HepG2 (cell line): ENCODE measurements around the gene FAH.

Experiments
- ARID3A ChIP-seq: IDR thresholded peaks from 2 replicates; pipeline ENCODE4 v1.6.1; 2012; ENCODE audit warnings: low read depth, low read length, improper control_type of control experiment
- CEBPB ChIP-seq: IDR thresholded peaks from 2 replicates; pipeline ENCODE4 v1.6.1; 2011; ENCODE audit warnings: low read depth, low read length, improper control_type of control experiment, borderline replicate concordance
- GATAD1 ChIP-seq: IDR thresholded peaks from 2 replicates; pipeline ENCODE4 v1.6.1; 2016; ENCODE audit warnings: missing genetic modification reagents, missing compliant biosample characterization
- NFIC ChIP-seq: IDR thresholded peaks from 2 replicates; pipeline ENCODE4 v1.6.1; 2012; ENCODE audit warnings: mild to moderate bottlenecking, low read length, inconsistent platforms
- TFE3 ChIP-seq: IDR thresholded peaks from 2 replicates; pipeline ENCODE4 v1.6.1; 2016
- ZNF18 ChIP-seq: sonication (generic); formaldehyde crosslinking; IDR thresholded peaks from 2 replicates; pipeline ENCODE4 v1.8.0; 2022; ENCODE audit warnings: mild to moderate bottlenecking, missing genetic modification reagents; ENCODE audit not compliant: insufficient replicate concordance
- ZNF784 ChIP-seq: sonication (generic); formaldehyde crosslinking; IDR thresholded peaks from 2 replicates; pipeline ENCODE4 v1.5.1; 2020; ENCODE audit warnings: missing genetic modification reagents, mild to moderate bottlenecking, borderline replicate concordance

- TF ChIP-seq TFE3 (CRISPR knock-in tag) (no peak), ZNF18 (no peak), ZNF784 (no peak), GATAD1 (CRISPR knock-in tag) (no peak), NFIC (no peak), ARID3A (no peak), CEBPB (no peak)
These were observed 24.9 kb upstream of the FAH start for GRCh38 chr15:80127911-80128310.
